Memory B cell (primary cell): ENCODE measurements around the gene MARCHF6.

ENCODE experiments used
- ATAC-seq: fragments of 150-1000 bp; cut with Tn5 transposase; 2 replicates; pipeline ENCODE4 v1.10.0; 2021; ENCODE audit warnings: low read depth, mild to moderate bottlenecking, moderate library complexity
- DNase-seq, 2 donors: peaks; one replicate each; pipeline ENCODE4 v3.0.0; 2022; ENCODE audit warnings: low spot score in 2 of 2
- H3K27ac Mint-ChIP-seq: one replicate; pipeline ENCODE4 v1.8.0; 2022; ENCODE audit warnings: mild to moderate bottlenecking, moderate library complexity, mixed read lengths
- H3K27me3 Mint-ChIP-seq: one replicate; pipeline ENCODE4 v1.8.0; 2022; ENCODE audit warnings: mixed read lengths
- H3K36me3 Mint-ChIP-seq: one replicate; pipeline ENCODE4 v1.8.0; 2022; ENCODE audit warnings: mild to moderate bottlenecking, mixed read lengths
- H3K4me1 Mint-ChIP-seq: one replicate; pipeline ENCODE4 v1.8.0; 2022; ENCODE audit warnings: mixed read lengths
- H3K4me3 Mint-ChIP-seq: one replicate; pipeline ENCODE4 v1.8.0; 2022; ENCODE audit warnings: mild to moderate bottlenecking, moderate library complexity, mixed read lengths
- H3K9me3 Mint-ChIP-seq: one replicate; pipeline ENCODE4 v1.8.0; 2022; ENCODE audit warnings: mixed read lengths

Gene MARCHF6

GRCh38 chr5:10399839-10400238 lies 46.3 kb downstream of the MARCHF6 start:
- Mint-ChIP-seq H3K27me3 (no peaks in the 10 kb centered on the region), H3K9me3 (no peaks in the 10 kb centered on the region), H3K27ac (no peak overlapping the region), H3K4me3 (no peak overlapping the region), H3K36me3 (peaks cover 30% of the 10 kb centered on the region), H3K4me1 (peaks cover 3% of the 10 kb centered on the region)
- no peak for ATAC-seq
- DNase-seq, result no peak

- Mint-ChIP-seq H3K27ac (no peak overlapping the region), H3K27me3 (no peaks in the 10 kb centered on the region), H3K9me3 (no peaks in the 10 kb centered on the region), H3K4me1 (peaks cover 3% of the 10 kb centered on the region), H3K36me3 (peaks cover 28% of the 10 kb centered on the region), H3K4me3 (no peak overlapping the region)
- no peak for DNase-seq
- no peak for ATAC-seq
Observed at GRCh38 chr5:10400411-10400810, 46.9 kb downstream of the MARCHF6 start.

GRCh38 chr5:10400831-10401230 lies 47.3 kb downstream of the MARCHF6 start:
- ATAC-seq (no peak), DNase-seq (no peak)
- H3K4me1 Mint-ChIP-seq, result peaks cover 3% of the 10 kb centered on the region
- peaks cover 26% of the 10 kb centered on the region for H3K36me3 Mint-ChIP-seq
- H3K27me3 Mint-ChIP-seq, result no peaks in the 10 kb centered on the region
- H3K27ac Mint-ChIP-seq, result peak overlapping the region; percentile 24
- H3K9me3 Mint-ChIP-seq, result no peaks in the 10 kb centered on the region
- H3K4me3 Mint-ChIP-seq, result no peak overlapping the region

GRCh38 chr5:10401498-10401897 lies 48.0 kb downstream of the MARCHF6 start:
- ATAC-seq (no peak), DNase-seq (no peak)
- Mint-ChIP-seq H3K36me3 (peaks cover 22% of the 10 kb centered on the region), H3K27ac (peak overlapping the region; percentile 24), H3K4me3 (no peak overlapping the region), H3K27me3 (no peaks in the 10 kb centered on the region), H3K4me1 (peaks cover 3% of the 10 kb centered on the region), H3K9me3 (no peaks in the 10 kb centered on the region)
